ENCODE results near the gene CNOT11.
A peak's percentile ranks its signal among the peaks of the same experiment; 100 is the strongest.

The CNOT11 gene

GRCh38 chr2:101264360-101264939 lies 11.8 kb downstream of the CNOT11 start:
- no peak overlapping the region for H3K27ac ChIP-seq

GRCh38 chr2:101265893-101266499 lies 13.3 kb downstream of the CNOT11 start:
- no peak for TF ChIP-seq ZFX (IDR thresholded peaks at IDR 0.05; ENCODE audit: borderline replicate concordance)
- H3K27ac ChIP-seq, result peak overlapping the region; percentile 43; the same call in 1 of the 2 replicates

More at GRCh38 chr2:101264360-101264939, 11.8 kb downstream of the CNOT11 start:
- TF ChIP-seq CTCF (IDR thresholded peaks at IDR 0.05), result no peak
- TF ChIP-seq ZFX (IDR thresholded peaks at IDR 0.05; ENCODE audit: borderline replicate concordance), result no peak

- TF ChIP-seq ZFX (IDR thresholded peaks at IDR 0.05; ENCODE audit: borderline replicate concordance), result no peak
- no peak for TF ChIP-seq CTCF (IDR thresholded peaks at IDR 0.05)
- H3K27ac ChIP-seq, result peak overlapping the region; percentile 43
These were observed 15.3 kb downstream of the CNOT11 start for GRCh38 chr2:101267671-101268656.

- H3K27ac ChIP-seq, result no peak overlapping the region
- TF ChIP-seq ZFX (IDR thresholded peaks at IDR 0.05; ENCODE audit: borderline replicate concordance), result no peak
- no peak for TF ChIP-seq CTCF (IDR thresholded peaks at IDR 0.05)
These were observed 18.1 kb downstream of the CNOT11 start for GRCh38 chr2:101270700-101271259.

- no peak overlapping the region for H3K27ac ChIP-seq
- no peak for TF ChIP-seq ZFX (IDR thresholded peaks at IDR 0.05; ENCODE audit: borderline replicate concordance)
- TF ChIP-seq CTCF (IDR thresholded peaks at IDR 0.05), result no peak
These were observed 19.5 kb downstream of the CNOT11 start for GRCh38 chr2:101272045-101272784.

GRCh38 chr2:101273056-101273455 lies 20.4 kb downstream of the CNOT11 start:
- TF ChIP-seq ZFX (IDR thresholded peaks at IDR 0.05; ENCODE audit: borderline replicate concordance) (no peak), CTCF (IDR thresholded peaks at IDR 0.05) (no peak)
- no peak overlapping the region for H3K27ac ChIP-seq

GRCh38 chr2:101274142-101274541 lies 21.5 kb downstream of the CNOT11 start:
- TF ChIP-seq CTCF (IDR thresholded peaks at IDR 0.05) (no peak), ZFX (IDR thresholded peaks at IDR 0.05; ENCODE audit: borderline replicate concordance) (no peak)
- no peak overlapping the region for H3K27ac ChIP-seq

Measured in 22Rv1 (cell line).